Stimulated activated CD4-positive, alpha-beta T cell treated with anti-CD3 and anti-CD28 coated beads, TNF-alpha, amount 100 ng/mL, for 48 hours (primary cell): ENCODE results near the gene PSRC1.

Source experiments
- DNase-seq, 3 donors: peaks; one replicate each; pipeline ENCODE4 v3.0.0-alpha.2; 2020; ENCODE audit warnings: low read depth in 3 of 3

The PSRC1 gene

DNA sequence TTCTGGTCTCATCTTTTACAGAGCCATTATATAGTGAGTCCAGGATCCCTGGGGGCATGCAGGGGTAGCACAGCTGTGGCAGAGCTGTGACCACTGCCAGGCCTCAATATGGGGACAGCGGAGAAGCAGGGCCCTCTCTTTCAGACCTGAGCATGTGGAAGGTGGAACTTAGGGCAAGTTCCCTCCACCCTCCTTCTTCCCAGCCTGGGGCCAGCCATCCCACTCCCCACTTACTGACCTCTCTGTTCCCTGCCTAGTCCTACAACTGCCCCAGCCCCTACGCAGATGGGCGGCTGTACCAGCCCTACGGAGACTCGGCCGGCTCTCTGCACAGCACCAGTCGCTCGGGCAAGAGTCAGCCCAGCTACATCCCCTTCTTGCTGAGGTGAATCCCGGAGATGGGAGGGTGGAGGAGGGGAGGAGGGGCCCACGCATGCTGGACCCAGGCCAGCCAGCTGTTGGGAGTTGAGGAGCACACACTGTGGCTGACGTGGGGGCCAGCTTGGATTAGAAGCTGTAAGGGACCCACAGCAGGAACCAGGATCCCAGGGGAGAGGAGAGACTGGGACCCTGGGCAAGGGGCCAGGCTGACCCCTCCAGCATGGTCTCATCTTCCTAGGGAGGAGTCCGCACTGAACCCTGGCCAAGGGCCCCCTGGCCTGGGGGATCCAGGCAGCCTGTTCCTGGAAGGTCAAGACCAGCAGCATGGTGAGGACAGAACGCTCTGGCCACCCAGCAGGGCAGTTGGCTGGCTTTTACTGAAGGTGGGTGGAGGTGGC is 10.7 kb downstream of the PSRC1 start:
- no peak for DNase-seq

DNA sequence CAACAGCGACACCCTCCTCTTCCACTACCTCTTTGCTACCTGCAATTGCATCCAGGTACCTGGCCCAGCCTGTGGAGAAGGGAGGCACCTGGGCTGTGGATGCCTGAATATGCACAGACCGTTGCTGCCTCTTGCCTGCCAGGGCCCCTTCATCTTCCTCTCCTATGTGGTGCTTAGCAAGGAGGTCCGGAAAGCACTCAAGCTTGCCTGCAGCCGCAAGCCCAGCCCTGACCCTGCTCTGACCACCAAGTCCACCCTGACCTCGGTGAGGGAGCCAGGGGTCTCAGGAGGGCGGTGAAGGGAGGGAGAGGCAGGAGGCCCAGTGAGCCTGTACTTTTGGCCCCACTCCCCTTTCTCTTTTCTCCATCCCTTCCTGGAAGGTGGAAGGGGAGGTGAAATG is 11.5 kb downstream of the PSRC1 start:
- DNase-seq, result no peak

DNA sequence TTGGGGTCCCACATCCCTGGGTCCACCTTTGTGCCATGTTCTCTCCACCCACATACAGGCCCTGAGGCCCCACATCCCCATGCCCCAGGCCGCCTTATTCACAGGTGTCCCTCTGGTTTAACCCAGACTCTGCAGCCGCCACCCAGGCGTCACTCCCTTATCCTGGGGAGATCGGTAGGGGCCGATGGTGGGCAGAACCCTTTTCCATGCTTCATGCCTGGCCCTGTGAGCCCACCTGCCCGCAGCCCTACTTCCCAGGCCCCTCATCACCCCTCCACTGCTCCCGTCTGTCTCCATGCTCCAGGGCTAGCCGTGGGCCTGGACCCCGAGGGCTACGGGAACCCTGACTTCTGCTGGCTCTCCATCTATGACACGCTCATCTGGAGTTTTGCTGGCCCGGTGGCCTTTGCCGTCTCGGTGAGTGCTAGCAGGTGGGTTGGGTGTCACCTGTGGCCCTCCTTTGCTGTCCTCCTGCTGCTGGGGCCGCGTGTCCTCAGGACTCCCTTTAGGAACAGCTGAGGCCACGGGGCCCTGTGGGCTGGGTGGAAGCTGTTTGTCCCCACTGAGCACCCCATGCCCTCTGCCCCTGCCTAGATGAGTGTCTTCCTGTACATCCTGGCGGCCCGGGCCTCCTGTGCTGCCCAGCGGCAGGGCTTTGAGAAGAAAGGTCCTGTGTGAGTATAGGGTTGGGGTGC is 12.2 kb downstream of the PSRC1 start:
- no peak for DNase-seq

DNA sequence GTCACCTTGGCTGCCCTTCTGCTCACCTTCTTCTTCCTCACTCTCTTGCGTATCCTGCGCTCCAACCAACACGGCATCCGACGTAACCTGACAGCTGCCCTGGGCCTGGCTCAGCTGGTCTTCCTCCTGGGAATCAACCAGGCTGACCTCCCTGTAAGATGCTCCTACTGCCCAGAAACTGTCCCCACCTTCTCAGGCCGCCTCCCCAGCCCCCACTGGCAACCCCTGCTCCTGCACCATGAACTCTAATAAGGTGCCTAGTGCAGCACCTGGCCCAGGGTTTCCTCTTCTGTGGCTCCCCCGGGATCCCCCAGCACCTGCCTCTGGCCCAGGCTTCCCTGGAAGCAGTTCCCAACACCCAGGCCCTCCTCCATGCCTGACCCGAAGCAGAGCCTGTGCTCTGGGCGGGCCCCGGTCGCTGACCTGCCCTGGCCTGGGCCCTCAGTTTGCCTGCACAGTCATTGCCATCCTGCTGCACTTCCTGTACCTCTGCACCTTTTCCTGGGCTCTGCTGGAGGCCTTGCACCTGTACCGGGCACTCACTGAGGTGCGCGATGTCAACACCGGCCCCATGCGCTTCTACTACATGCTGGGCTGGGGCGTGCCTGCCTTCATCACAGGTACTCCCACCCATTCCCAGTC is 12.8 kb downstream of the PSRC1 start:
- no peak for DNase-seq

DNA sequence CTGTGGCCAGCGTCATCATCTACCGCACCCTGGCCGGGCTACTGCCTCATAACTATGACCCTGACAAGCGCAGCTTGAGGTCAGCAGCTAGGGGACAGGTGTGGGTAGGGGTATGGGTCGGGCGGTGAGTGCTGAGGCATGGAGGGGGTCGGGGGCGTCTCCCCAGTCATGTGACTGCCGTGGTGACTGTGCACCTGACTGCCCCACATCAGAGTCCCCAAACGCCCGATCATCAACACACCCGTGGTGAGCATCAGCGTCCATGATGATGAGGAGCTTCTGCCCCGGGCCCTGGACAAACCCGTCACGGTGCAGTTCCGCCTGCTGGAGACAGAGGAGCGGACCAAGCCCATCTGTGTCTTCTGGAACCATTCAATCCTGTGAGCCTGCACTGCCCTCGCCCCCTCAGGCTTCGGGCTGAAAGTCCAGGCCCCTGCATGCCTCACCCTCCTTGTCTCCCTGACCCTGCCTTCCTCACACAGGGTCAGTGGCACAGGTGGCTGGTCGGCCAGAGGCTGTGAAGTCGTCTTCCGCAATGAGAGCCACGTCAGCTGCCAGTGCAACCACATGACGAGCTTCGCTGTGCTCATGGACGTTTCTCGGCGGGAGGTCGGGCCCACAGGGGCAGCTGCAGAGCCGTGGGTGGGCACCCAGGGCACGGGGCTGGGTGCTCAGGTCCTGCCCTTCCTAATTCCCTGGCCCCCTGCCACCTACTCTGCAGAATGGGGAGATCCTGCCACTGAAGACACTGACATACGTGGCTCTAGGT is 13.5 kb downstream of the PSRC1 start:
- no peak for DNase-seq

DNA sequence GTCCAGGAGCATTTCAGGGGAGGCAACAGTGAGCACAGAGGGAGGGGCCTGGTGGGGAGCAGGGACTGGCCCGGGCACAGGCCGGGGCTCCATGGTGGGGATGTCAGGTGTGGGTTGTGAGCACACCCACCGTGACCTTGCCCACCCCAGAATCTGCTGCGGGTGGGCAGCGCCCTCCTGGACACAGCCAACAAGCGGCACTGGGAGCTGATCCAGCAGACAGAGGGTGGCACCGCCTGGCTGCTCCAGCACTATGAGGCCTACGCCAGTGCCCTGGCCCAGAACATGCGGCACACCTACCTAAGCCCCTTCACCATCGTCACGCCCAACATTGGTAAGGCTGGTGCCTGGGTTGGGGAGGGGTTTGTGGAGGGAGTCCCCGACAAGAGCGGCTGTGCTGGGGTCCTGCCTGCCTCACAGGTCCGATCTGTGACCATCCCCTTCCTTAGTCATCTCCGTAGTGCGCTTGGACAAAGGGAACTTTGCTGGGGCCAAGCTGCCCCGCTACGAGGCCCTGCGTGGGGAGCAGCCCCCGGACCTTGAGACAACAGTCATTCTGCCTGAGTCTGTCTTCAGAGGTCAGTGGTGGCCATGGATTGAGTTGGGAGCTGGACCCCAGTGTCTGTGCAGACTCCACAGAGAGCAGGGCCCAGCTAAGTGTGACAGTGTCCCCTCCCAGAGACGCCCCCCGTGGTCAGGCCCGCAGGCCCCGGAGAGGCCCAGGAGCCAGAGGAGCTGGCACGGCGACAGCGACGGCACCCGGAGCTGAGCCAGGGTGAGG is 14.3 kb downstream of the PSRC1 start:
- no peak for DNase-seq

DNA sequence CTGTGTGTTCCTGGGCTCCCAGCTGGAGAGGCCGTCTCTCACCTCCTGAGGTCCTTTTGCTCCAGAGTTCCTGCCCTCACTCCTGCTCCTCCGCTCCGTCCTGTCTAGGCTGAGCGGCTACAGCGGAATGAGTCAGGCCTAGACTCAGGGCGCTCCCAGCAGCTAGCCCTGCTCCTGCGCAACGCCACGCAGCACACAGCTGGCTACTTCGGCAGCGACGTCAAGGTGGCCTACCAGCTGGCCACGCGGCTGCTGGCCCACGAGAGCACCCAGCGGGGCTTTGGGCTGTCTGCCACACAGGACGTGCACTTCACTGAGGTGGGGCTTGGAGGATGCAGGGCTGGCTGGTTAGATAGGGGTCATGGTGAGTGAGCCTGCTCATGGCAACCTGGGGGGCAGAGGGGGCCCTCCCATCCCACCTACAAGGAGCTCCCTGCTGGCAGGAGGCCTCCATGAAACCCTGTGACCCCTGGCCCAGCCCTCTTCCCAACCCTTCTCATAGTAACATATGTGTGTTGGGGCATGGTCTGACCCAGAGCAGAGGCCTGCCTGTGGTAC is 15.1 kb downstream of the PSRC1 start:
- no peak for DNase-seq

DNA sequence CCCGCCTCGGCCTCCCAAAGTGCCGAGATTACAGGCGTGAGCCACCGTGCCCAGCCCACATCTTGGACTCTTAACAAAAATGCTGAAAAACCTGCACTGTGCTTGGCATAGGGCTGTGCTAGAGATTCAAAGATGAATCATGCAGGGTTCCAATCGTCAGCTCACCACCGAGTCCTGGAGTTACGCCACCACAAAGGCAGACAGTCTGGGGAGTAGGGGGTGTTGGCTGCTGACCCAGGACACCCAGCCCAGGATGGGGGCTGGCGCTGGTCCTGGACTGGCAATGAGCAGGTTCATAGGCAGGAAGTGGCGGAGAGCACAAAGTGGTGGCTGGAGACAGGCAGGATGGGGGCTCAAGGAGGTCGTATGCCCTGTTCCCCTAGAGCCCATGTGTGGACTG is 16.0 kb downstream of the PSRC1 start:
- DNase-seq, result no peak

DNA sequence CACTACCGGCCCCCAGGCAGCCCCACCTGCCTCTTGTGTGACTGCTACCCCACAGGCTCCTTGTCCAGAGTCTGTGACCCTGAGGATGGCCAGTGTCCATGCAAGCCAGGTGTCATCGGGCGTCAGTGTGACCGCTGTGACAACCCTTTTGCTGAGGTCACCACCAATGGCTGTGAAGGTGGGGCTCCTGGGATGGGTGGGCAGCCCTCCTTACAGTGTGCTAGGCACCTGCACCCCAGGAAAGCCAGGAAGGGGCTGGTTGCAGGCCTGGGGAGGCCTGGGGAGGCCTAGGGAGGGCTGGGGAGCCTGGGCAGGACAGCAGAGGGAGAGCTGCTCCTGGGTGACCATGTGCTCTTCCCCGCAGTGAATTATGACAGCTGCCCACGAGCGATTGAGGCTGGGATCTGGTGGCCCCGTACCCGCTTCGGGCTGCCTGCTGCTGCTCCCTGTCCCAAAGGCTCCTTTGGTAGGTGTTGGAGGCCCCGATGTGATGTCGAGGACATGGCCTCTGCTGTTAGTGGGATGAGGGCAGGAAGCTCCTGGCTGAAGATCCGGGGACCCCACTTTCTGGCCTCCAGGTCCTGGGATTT is 17.1 kb downstream of the PSRC1 start:
- no peak for DNase-seq

DNA sequence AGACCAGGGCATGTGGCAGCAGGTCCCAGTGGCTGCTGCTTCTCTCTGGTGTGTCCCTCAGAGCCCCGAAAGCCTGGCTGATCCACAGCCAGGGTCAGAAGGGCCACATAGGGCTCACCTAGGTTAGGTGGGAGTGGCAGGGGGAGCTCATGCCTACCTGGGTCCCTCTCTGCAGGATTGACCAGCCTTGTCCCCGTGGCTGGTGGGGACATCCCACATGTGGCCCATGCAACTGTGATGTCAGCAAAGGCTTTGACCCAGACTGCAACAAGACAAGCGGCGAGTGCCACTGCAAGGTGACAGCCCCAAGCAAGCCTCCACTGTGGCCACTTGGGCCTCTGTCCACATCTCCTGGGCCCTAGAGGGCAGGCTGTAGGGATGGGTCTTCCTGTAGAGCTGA is 17.9 kb downstream of the PSRC1 start:
- DNase-seq, result no peak

DNA sequence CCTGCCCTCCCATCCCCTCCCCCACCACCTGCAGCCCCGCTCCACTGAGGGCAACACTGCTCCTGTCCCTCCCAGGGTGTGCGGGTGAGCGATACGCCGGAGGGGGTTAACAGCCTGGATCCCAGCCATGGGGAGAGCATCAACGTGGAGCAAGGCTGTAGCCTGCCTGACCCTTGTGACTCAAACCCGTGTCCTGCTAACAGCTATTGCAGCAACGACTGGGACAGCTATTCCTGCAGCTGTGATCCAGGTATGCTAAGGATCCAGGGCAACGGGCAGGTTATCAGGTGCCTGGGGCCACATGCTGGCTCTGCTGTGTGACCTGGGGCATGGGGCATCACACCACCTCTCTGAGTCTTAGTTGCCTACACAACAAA is 18.6 kb downstream of the PSRC1 start:
- no peak for DNase-seq

DNA sequence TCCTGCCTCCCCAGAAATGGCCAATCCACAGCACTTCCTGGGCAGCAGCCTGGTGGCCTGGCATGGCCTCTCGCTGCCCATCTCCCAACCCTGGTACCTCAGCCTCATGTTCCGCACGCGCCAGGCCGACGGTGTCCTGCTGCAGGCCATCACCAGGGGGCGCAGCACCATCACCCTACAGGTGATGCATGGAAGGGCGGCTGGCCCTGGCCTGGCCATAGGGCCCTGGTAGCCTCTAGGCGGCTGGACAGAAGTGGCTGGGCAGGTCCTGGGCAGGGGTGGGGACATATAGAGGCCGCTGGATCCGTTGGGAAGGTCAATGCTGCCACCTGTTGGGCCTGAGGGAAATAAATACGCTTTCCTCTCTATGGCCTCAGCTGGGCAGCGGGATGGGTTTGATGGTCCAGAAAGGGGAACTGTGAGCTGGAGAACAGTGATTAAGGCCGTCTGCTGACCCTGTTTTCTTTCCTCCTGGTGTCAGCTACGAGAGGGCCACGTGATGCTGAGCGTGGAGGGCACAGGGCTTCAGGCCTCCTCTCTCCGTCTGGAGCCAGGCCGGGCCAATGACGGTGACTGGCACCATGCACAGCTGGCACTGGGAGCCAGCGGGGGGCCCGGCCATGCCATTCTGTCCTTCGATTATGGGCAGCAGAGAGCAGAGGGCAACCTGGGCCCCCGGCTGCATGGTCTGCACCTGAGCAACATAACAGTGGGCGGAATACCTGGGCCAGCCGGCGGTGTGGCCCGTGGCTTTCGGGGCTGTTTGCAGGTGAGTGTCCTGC is 19.2 kb downstream of the PSRC1 start:
- DNase-seq, result peak; percentile 69 to 78 (median 74)

DNA sequence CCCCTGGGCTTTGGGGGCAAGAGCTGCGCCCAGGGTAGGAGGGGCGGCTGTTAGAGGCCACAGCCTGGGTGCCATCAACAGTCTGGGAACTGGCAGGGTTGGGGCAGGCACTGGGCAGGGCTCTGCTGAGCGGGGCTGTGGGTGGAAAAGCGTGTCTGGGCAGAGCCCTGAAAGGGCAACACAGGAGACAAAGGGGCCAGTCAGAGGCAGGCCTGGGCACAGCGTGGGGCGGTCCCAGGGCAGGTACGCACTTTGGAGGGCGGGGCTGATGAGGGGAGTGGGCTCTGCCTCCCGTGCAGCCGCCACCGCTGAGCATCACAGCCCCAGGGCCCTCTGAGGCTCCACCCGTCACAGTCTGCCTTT is 19.7 kb downstream of the PSRC1 start:
- no peak for DNase-seq

DNA sequence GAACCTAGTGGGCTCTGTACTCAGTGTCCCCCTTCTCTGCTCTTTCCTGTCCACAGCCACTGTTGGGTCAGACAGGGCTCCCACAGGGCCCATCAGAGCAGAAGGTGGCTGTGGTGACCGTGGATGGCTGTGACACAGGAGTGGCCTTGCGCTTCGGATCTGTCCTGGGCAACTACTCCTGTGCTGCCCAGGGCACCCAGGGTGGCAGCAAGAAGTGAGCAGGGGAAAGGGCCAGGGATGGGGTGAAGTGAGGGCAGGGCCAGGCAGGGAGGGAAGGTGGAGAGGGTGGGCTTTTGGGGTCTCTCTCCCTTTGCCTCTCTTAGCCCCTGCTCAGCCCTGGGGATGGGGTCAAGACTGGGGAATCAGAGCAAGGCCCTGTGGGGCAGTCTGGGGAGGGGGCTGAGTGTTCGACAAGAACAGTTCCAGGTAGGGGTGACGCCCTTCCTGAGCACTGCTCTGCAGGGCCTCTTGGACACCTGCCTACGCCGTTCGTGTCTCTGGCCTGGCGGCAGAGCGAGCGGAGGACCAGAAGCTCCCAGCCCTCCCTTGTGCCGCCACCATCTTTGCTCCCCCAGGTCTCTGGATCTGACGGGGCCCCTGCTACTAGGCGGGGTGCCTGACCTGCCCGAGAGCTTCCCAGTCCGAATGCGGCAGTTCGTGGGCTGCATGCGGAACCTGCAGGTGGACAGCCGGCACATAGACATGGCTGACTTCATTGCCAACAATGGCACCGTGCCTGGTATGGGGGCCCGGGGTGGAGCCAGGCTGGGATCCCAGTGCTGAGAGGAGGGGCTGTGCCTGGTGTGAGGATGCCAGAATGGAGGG is 20.5 kb downstream of the PSRC1 start:
- DNase-seq, result no peak

DNA sequence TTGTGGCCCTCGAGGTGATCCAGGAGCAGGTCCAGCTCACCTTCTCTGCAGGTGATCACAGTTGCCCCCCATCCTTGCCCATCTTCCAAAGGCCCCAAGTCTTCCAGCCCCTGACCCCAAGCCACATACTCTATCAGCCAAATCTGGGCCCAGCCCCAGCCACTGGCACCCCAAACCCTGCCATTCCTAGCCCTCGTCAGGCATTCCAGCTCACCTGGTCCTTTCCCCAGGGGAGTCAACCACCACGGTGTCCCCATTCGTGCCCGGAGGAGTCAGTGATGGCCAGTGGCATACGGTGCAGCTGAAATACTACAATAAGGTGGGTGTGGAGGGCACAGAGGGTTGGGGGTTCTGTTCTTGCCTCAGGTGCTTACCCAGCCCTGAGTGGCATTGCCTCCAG is 21.4 kb downstream of the PSRC1 start:
- DNase-seq, result no peak

DNA sequence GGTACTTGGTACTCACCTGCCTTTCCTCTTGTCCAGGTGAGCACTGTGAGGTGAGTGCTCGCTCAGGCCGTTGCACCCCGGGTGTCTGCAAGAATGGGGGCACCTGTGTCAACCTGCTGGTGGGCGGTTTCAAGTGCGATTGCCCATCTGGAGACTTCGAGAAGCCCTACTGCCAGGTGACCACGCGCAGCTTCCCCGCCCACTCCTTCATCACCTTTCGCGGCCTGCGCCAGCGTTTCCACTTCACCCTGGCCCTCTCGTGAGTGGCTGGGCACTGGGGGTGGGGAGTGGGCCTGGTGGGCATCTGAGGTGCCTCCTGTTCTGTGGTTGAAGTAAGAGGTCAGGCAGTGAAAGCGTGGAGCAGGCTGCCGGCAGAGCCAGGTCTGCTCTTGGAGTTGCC is 21.9 kb downstream of the PSRC1 start:
- no peak for DNase-seq

DNA sequence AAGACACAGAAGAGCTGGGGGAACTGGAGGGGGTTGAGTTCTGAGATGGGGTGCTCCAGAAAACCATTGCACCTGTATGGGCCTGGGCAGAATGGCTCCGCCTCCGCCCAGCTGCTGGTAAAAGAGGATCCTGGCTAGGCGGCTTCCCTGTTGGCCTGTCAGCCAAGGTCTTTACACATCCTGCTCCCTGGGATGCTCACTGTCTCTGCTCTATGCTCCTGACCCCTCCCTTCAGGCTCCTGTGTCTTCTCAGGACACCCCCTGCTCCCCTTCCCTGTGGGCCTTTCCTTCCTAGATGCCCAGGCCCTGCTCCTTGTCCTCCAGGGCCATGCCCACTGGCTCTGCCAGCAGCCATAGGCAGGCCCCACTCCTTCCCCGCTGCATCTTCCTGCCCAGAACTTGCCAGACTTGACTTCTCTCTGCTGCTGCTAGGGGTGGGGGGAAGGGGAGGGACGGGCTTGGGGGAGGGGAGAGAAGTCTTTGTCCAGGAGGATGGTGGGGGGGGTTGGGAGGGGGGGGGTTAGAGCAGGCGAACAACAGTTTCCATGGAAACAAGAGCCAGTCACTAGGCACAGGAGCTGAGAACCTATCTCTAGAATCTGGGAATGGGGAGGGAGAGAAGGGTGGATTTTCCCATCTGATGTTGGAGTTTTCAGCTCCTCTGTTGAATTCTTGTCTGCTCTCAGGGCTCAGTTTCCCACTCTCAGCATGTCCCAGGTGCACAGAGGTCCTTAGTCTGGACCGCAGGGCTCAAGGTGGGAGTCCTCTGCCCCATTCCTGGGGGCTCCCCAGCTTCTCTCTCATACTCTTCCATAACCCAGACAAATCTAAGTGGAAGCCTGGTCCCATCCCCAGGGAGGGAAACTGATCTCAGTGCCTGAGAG is 23.0 kb downstream of the PSRC1 start:
- no peak for DNase-seq
